ENCODE measurements around the gene TNXB.
"Not testable (repeated sequence)": the region's sequence is repeated elsewhere in the genome, so short reads cannot be mapped to it uniquely, and the experiment has no call there.

DNA sequence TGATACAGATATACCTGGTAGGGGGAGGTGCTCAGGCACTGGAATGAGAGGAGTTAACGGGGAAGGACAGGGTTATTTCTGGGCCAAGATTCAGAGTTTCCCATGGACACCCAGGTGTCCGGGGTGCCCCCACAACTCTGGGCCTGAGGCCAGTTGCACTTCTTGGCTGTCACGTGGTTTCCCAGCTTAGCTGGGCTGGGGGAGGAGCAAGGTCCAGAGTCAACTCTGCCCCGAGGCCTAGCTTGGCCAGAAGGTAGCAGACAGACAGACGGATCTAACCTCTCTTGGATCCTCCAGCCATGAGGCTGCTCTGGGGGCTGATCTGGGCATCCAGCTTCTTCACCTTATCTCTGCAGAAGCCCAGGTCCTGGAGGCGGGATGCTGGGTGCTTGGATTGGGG is 94.6 kb downstream of the TNXB start, which contains the start of gene C4B:
- TF ChIP-seq CTCF (conservative IDR thresholded peaks at IDR 0.05); ZFX (IDR thresholded peaks at IDR 0.05): not testable (repeated sequence)

All from C4-2B (cell line).